ENCODE measurements around the gene RAB40C. TPM values are rescaled to one million over a fixed set of nuclear protein-coding genes. Genes with fewer than 3 reads are reported as not detected.

Gene RAB40C
- total and polyA plus RNA-seq, 2 donors (not counting 1 experiment from before 2014, with no cell fraction given): 12.7 to 26.9 TPM

DNA sequence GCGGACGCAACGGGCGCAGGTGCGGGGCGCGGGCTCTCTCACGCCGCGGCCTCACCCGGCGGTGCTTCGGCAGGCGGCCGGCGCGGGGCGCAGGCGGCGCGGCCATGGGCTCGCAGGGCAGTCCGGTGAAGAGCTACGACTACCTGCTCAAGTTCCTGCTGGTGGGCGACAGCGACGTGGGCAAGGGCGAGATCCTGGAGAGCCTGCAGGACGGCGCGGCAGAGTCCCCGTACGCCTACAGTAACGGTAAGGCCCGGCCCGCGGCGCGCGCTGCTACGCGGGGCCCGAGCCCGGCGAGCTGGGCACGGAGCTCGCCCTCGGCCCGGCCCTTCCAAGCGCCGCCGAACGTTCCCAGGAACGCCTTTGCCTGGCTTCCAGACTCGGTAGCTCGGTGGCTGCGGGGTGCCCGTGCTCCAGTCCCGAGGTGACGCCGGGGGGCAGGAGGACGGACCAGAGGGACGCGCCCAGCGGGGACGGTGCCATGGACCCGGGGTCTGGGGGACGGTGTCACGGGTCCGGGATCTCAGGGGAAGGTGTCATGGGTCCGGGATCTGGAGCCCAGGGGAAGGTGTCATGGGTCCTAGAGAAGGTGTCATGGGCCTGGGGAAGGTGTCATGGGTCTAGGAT is 435 bp downstream of the RAB40C start:
- no peaks in the 10 kb centered on the region for H3K9me3 ChIP-seq (ENCODE audit: control extremely low read depth in 1 of 3, control insufficient read depth in 2 of 3, insufficient read depth in 1 of 3, low read length in 2 of 3)
- peak overlapping the region; percentile 90 for H3K4me3 Mint-ChIP-seq
- CTCF ChIA-PET: interaction anchor here (0.7 to 0.8 kb wide), 2 partner anchors 46 to 73 kb away, joined by 3 to 4 read pairs; partner anchors contain the start of gene METTL26
- peak overlapping the region; percentile 94 for H3K4me2 ChIP-seq (replicated peaks; ENCODE audit: low read depth, low read length, poor library complexity, severe bottlenecking)
- no peaks in the 10 kb centered on the region for H3K36me3 ChIP-seq (replicated peaks in 1 of 2; ENCODE audit: control extremely low read depth in 1 of 2, control insufficient read depth in 1 of 2, extremely low read depth in 1 of 2, insufficient read depth in 2 of 2, low read length in 1 of 2)
- peak overlapping the region; percentile 59 for H2AFZ ChIP-seq (ENCODE audit: insufficient read depth, low read depth, low read length, poor library complexity, severe bottlenecking)
- peaks cover 62% of the 10 kb centered on the region for H3K79me2 ChIP-seq (ENCODE audit: control insufficient read depth, insufficient read depth, low read length)
- DNase-seq (no peak), ATAC-seq (ENCODE audit: low read depth) (no peak)
- POLR2A ChIA-PET: interaction anchor here (1.2 kb wide), 1 partner anchor 45 kb away, joined by 3 read pairs; the partner anchor contains the start of gene METTL26
- H3K9me3 Mint-ChIP-seq (ENCODE audit: insufficient read depth): no peaks in the 10 kb centered on the region
- TF ChIP-seq EZH2 (IDR thresholded peaks at IDR 0.05; ENCODE audit: borderline replicate concordance, insufficient read depth, low read depth, low read length, poor library complexity, severe bottlenecking) (no peak), CTCF (IDR thresholded peaks at IDR 0.05) (no peak)
- H3K27ac ChIP-seq (ENCODE audit: low read length in 2 of 2): peak overlapping the region in 1 of 2 donors; percentile 63
- peaks cover 14 to 30% of the 10 kb centered on the region in 2 donors for H3K4me1 ChIP-seq (ENCODE audit: control insufficient read depth in 2 of 2, insufficient read depth in 2 of 2, low read length in 2 of 2)
- peaks cover 50% of the 10 kb centered on the region for H3K4me1 Mint-ChIP-seq
- peak overlapping the region; percentile 80 for H3K27ac Mint-ChIP-seq
- intact Hi-C loops (cut with micrococcal nuclease): no loop called here
- H3K27me3 ChIP-seq (replicated peaks in 1 of 4; ENCODE audit: control extremely low read depth in 1 of 4, control insufficient read depth in 3 of 4, insufficient read depth in 4 of 4, low read length in 3 of 4): peaks cover 0 to 2% (median 0%) of the 10 kb centered on the region in 4 experiments
- H3K9ac ChIP-seq (ENCODE audit: low read length): peak overlapping the region; percentile 63
- peak overlapping the region; percentile 22 to 65 (median 56) for H3K4me3 ChIP-seq (ENCODE audit: control extremely low read depth in 1 of 5, extremely low read depth in 1 of 5, insufficient read depth in 1 of 5, low read depth in 2 of 5, low read length in 4 of 5)
- WGBS (ENCODE audit: insufficient coverage): under 1% methylated on average over 71 of the region's 71 CpGs
- H3K27me3 Mint-ChIP-seq: no peaks in the 10 kb centered on the region
- peaks cover 52% of the 10 kb centered on the region for H4K20me1 ChIP-seq (ENCODE audit: control insufficient read depth, insufficient read depth, low read length, poor library complexity, severe bottlenecking)

- intact Hi-C loops (cut with micrococcal nuclease): no loop called here
- TF ChIP-seq EZH2 (IDR thresholded peaks at IDR 0.05; ENCODE audit: borderline replicate concordance, insufficient read depth, low read depth, low read length, poor library complexity, severe bottlenecking): no peak
- no peak for TF ChIP-seq CTCF (IDR thresholded peaks at IDR 0.05)
- H3K4me1 ChIP-seq (ENCODE audit: control insufficient read depth in 2 of 2, insufficient read depth in 2 of 2, low read length in 2 of 2): peaks cover 14 to 30% of the 10 kb centered on the region in 2 donors
- Mint-ChIP-seq H3K4me1 (peaks cover 46% of the 10 kb centered on the region), H3K27ac (peak overlapping the region; percentile 80), H3K27me3 (no peaks in the 10 kb centered on the region), H3K4me3 (peak overlapping the region; percentile 90), H3K9me3 (ENCODE audit: insufficient read depth) (no peaks in the 10 kb centered on the region)
- peaks cover 66% of the 10 kb centered on the region for H3K79me2 ChIP-seq (ENCODE audit: control insufficient read depth, insufficient read depth, low read length)
- peak overlapping the region in 1 of 2 donors; percentile 63 for H3K27ac ChIP-seq (ENCODE audit: low read length in 2 of 2)
- H3K4me3 ChIP-seq (ENCODE audit: control extremely low read depth in 1 of 5, extremely low read depth in 1 of 5, insufficient read depth in 1 of 5, low read depth in 2 of 5, low read length in 4 of 5): peak overlapping the region; percentile 22 to 65 (median 56)
- H3K27me3 ChIP-seq (replicated peaks in 1 of 4; ENCODE audit: control extremely low read depth in 1 of 4, control insufficient read depth in 3 of 4, insufficient read depth in 4 of 4, low read length in 3 of 4): no peaks in the 10 kb centered on the region
- no peak for ATAC-seq (ENCODE audit: low read depth)
- WGBS (ENCODE audit: insufficient coverage): 74% methylated on average over 10 of the region's 10 CpGs
- H4K20me1 ChIP-seq (ENCODE audit: control insufficient read depth, insufficient read depth, low read length, poor library complexity, severe bottlenecking): peaks cover 53% of the 10 kb centered on the region
- peak overlapping the region; percentile 94 for H3K4me2 ChIP-seq (replicated peaks; ENCODE audit: low read depth, low read length, poor library complexity, severe bottlenecking)
- POLR2A ChIA-PET: interaction anchor here (1.2 kb wide), 1 partner anchor 45 kb away, joined by 3 read pairs; the partner anchor contains the start of gene METTL26
- H3K9ac ChIP-seq (ENCODE audit: low read length): peak overlapping the region; percentile 63
- CTCF ChIA-PET: interaction anchor here (0.7 to 0.8 kb wide), 2 partner anchors 45 to 72 kb away, joined by 3 to 4 read pairs; partner anchors contain the start of gene METTL26
- no peaks in the 10 kb centered on the region for H3K9me3 ChIP-seq (ENCODE audit: control extremely low read depth in 1 of 3, control insufficient read depth in 2 of 3, insufficient read depth in 1 of 3, low read length in 2 of 3)
- peak; percentile 32 for DNase-seq
- no peaks in the 10 kb centered on the region for H3K36me3 ChIP-seq (replicated peaks in 1 of 2; ENCODE audit: control extremely low read depth in 1 of 2, control insufficient read depth in 1 of 2, extremely low read depth in 1 of 2, insufficient read depth in 2 of 2, low read length in 1 of 2)
- peak overlapping the region; percentile 59 for H2AFZ ChIP-seq (ENCODE audit: insufficient read depth, low read depth, low read length, poor library complexity, severe bottlenecking)
These were observed 942 bp downstream of the RAB40C start for GRCh38 chr16:590815-591200.

Measured in B cell (primary cell).